ENCODE measurements around the gene RBM17. TPM values are rescaled to one million over a fixed set of nuclear protein-coding genes. Genes with fewer than 3 reads are reported as not detected.

Gene RBM17
- total RNA-seq, 1 donor from 2014 or later: 80.1 TPM

DNA sequence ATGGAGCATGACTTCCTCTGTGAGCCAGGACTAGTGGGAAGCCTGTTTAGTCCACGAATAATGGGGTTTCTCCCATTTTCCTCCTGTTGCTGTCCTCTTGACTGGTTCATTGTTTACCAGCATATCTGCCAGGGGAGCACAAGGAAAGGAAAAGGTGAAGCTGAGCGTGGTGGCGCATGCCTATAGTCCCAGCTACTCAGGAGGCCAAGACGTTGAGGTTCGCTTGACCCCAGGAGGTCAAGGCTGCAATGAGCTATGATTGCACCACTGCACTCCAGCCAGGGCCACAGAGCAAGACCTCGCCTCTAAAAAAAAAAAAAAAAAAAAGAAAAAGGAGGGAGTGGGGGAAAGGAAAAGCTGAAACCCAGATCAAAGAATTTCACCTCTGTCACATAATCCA is 20.8 kb upstream of the RBM17 start:
- Mint-ChIP-seq H3K27me3 (ENCODE audit: unreplicated experiment) (peaks cover 32% of the 10 kb centered on the region), H3K36me3 (ENCODE audit: unreplicated experiment) (no peaks in the 10 kb centered on the region), H3K4me3 (ENCODE audit: unreplicated experiment) (no peak overlapping the region), H3K4me1 (ENCODE audit: unreplicated experiment) (no peaks in the 10 kb centered on the region), H3K27ac (ENCODE audit: unreplicated experiment) (no peak overlapping the region), H3K9me3 (ENCODE audit: unreplicated experiment) (no peaks in the 10 kb centered on the region)
- DNase-seq (ENCODE audit: extremely low spot score, unreplicated experiment): no peak
- TF ChIP-seq, protein P1, sequence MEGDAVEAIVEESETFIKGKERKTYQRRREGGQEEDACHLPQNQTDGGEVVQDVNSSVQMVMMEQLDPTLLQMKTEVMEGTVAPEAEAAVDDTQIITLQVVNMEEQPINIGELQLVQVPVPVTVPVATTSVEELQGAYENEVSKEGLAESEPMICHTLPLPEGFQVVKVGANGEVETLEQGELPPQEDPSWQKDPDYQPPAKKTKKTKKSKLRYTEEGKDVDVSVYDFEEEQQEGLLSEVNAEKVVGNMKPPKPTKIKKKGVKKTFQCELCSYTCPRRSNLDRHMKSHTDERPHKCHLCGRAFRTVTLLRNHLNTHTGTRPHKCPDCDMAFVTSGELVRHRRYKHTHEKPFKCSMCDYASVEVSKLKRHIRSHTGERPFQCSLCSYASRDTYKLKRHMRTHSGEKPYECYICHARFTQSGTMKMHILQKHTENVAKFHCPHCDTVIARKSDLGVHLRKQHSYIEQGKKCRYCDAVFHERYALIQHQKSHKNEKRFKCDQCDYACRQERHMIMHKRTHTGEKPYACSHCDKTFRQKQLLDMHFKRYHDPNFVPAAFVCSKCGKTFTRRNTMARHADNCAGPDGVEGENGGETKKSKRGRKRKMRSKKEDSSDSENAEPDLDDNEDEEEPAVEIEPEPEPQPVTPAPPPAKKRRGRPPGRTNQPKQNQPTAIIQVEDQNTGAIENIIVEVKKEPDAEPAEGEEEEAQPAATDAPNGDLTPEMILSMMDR (IDR thresholded peaks at IDR 0.05): no peak

DNA sequence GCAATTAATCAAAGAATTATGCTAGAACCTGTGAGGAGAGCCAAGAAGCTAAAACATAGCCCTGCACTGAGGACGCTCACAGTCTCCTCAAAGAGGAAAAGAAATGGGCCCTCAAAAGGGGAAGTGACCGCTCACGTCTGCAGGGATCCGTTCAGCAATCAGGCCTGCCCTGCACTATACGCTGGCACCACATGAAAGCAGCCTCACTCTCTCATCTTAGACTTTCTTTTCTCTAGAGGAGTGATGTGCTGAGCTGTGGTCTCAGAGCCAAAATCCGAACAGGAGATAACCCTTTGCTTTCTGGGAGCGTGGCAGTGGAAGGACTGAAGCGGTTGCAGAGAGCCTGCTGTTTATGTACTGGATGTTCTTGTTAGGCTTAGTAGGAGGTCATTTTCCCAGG is 20.4 kb upstream of the RBM17 start:
- Mint-ChIP-seq H3K27me3 (ENCODE audit: unreplicated experiment) (peaks cover 35% of the 10 kb centered on the region), H3K4me3 (ENCODE audit: unreplicated experiment) (no peak overlapping the region), H3K9me3 (ENCODE audit: unreplicated experiment) (no peaks in the 10 kb centered on the region), H3K36me3 (ENCODE audit: unreplicated experiment) (no peaks in the 10 kb centered on the region), H3K4me1 (ENCODE audit: unreplicated experiment) (no peaks in the 10 kb centered on the region), H3K27ac (ENCODE audit: unreplicated experiment) (no peak overlapping the region)
- DNase-seq (ENCODE audit: extremely low spot score, unreplicated experiment): no peak
- TF ChIP-seq, protein P1 (IDR thresholded peaks at IDR 0.05): no peak

DNA sequence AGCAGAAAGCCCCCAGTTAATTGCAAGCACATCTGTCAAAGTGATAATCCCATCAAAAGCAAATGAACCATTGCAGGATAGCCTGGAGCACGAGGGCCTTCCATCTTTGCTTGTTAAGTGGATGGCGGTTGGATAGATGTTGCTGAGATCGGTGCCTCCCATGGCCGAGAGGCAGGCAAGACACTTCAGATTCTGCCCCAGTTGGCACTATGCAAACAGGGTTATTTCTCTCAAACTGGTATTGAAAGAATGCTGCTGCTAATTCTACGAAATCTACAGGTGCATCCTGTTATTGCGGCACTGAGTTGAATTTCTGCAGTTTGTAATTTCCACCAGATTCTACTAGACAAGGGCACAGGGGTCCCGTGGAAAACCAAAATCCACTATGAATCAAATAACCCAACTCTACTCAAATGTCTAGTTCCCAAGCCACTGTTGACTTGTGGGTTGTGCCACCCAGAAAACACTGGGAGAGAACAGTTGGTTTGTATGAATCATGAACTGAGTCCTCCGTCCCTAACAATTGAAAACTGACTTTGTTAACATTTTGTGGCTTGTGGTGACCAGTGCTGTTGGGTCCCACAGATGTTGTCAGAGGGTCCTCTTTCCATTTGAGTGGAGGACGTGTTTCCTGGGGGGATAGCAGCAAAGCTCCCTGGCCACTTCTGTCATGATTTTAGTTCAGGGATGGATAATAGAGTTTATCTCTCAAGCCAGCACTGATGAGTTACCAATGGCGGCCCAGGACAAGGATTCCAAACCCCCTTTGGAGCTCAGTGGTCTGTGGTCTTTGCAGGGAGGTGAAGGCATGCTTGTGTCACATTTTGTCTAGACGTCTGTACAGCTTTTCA is 19.5 kb upstream of the RBM17 start:
- DNase-seq (ENCODE audit: extremely low spot score, unreplicated experiment): no peak

DNA sequence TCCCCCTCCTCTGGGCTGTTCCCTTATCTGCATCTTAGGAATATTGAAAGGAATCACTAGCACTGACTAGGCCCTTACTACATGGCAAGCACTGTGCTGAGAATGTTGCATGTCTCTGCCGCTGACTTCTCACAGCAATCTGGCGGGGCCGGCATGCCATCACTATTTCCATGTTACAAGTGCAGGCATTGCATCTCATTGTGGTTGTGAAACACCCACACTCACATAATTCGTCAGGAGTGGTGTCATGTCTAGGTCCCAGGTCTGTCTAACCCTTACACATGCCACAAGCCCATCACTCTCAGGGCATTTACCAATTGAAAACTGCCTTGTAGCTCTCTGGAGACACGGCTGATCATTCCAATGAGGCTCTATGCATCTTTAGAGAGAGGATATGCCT is 18.2 kb upstream of the RBM17 start:
- H3K27ac Mint-ChIP-seq (ENCODE audit: unreplicated experiment): no peak overlapping the region
- H3K4me3 Mint-ChIP-seq (ENCODE audit: unreplicated experiment): no peak overlapping the region
- H3K4me1 Mint-ChIP-seq (ENCODE audit: unreplicated experiment): no peaks in the 10 kb centered on the region
- TF ChIP-seq, protein P1 (IDR thresholded peaks at IDR 0.05): no peak
- no peak for DNase-seq (ENCODE audit: extremely low spot score, unreplicated experiment)
- peaks cover 48% of the 10 kb centered on the region for H3K27me3 Mint-ChIP-seq (ENCODE audit: unreplicated experiment)
- H3K9me3 Mint-ChIP-seq (ENCODE audit: unreplicated experiment): no peaks in the 10 kb centered on the region
- H3K36me3 Mint-ChIP-seq (ENCODE audit: unreplicated experiment): no peaks in the 10 kb centered on the region

More for the DNA sequence above, 19.5 kb upstream of the RBM17 start:
- H3K4me1 Mint-ChIP-seq (ENCODE audit: unreplicated experiment): no peaks in the 10 kb centered on the region
- TF ChIP-seq, protein P1 (IDR thresholded peaks at IDR 0.05): no peak
- H3K27me3 Mint-ChIP-seq (ENCODE audit: unreplicated experiment): peaks cover 43% of the 10 kb centered on the region
- no peak overlapping the region for H3K27ac Mint-ChIP-seq (ENCODE audit: unreplicated experiment)
- H3K4me3 Mint-ChIP-seq (ENCODE audit: unreplicated experiment): no peak overlapping the region
- H3K36me3 Mint-ChIP-seq (ENCODE audit: unreplicated experiment): no peaks in the 10 kb centered on the region
- H3K9me3 Mint-ChIP-seq (ENCODE audit: unreplicated experiment): no peaks in the 10 kb centered on the region
